GM08714 (cell line): Measurements from ENCODE around the gene CCL22.
"Not testable (repeated sequence)": the region's sequence is repeated elsewhere in the genome, so short reads cannot be mapped to it uniquely, and the experiment has no call there.

Experiments
- H3K4me3 ChIP-seq: fragments of 200-500 bp; sonication (Bioruptor generic); 2 replicates; pipeline ENCODE4 v1.5.1; 2014; ENCODE audit warnings: mild to moderate bottlenecking, low read length, inconsistent platforms
- ZNF274 ChIP-seq: IDR thresholded peaks from 2 replicates; pipeline ENCODE4 v1.6.1; 2012; ENCODE audit warnings: mild to moderate bottlenecking, low read depth, low read length

Gene CCL22

GRCh38 chr16:57388359-57389086, 29.9 kb downstream of the CCL22 start:
- TF ChIP-seq ZNF274 = no peak
- no peak overlapping the region for H3K4me3 ChIP-seq

- H3K4me3 ChIP-seq = no peak overlapping the region
- no peak for TF ChIP-seq ZNF274
These were observed 30.5 kb downstream of the CCL22 start for GRCh38 chr16:57389087-57389468.

GRCh38 chr16:57390636-57391295, 32.2 kb downstream of the CCL22 start:
- no peak for TF ChIP-seq ZNF274
- H3K4me3 ChIP-seq = no peak overlapping the region

DNA sequence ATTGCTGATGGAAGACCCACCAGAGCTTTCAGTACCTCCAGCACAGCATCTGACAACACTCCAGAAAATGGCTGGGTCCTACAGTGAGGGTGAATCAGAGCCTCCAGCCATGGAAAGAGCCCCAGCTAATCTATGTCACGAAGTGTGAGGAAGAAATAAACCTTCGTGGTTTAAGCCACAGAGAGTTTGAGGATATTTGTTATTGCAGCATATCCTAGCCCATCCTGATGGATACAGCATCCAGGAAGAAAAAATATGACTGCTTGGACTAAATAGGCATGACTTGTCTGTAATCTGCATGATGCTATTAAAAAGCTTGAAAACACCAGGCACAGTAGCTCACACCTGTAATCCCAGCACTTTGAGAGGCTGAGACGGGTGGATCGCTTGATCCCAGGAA, 32.7 kb downstream of the CCL22 start:
- no peak for TF ChIP-seq ZNF274
- no peak overlapping the region for H3K4me3 ChIP-seq

GRCh38 chr16:57391708-57392107, 33.1 kb downstream of the CCL22 start:
- TF ChIP-seq ZNF274 = no peak
- no peak overlapping the region for H3K4me3 ChIP-seq

DNA sequence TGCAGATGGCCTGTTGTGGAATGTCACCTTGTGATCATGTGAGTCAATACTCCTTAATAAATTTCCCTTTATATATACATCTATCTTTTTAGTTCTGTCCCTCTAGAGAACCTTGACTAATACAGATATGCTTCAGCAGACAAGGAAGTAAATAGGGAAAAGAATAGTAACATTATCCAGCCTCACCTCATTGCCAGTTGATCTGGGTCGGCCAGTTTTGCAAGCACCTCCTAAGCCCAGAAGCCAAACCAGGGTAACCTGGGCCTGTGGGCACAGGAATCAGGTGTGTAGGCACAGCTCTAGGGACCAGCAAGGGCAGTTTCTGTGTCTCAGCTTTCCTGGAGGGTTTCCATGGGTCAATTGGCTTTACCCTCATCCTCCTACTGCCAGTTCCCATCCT, 34.1 kb downstream of the CCL22 start:
- no peak for TF ChIP-seq ZNF274
- no peak overlapping the region for H3K4me3 ChIP-seq

DNA sequence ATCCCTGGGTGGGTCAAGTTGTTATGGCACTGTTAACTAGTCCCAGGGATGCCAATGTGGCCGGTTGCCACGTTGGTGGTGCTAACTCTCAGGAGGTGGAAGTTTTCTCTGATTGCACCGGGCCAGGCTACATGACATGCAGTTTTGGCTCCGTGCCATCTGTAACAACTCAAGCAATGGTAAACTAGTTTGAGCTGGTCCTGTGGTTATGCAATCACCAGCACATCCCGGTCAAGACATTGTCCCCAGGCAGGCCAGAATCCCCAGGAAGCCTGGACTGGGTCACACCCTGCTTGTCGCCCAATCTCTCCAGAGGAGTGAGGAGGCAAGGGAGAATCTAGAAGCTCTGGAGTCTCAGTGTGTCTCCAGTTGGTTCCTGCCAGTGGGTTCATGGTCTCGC, 35.9 kb downstream of the CCL22 start:
- no peak for TF ChIP-seq ZNF274
- H3K4me3 ChIP-seq = no peak overlapping the region

GRCh38 chr16:57395026-57395425, 36.4 kb downstream of the CCL22 start:
- no peak overlapping the region for H3K4me3 ChIP-seq
- no peak for TF ChIP-seq ZNF274

GRCh38 chr16:57396786-57397185, 38.2 kb downstream of the CCL22 start:
- no peak for TF ChIP-seq ZNF274

GRCh38 chr16:57397493-57397892, 38.9 kb downstream of the CCL22 start:
- not testable (repeated sequence) for H3K4me3 ChIP-seq

More at GRCh38 chr16:57396786-57397185, 38.2 kb downstream of the CCL22 start:
- no peak overlapping the region for H3K4me3 ChIP-seq

DNA sequence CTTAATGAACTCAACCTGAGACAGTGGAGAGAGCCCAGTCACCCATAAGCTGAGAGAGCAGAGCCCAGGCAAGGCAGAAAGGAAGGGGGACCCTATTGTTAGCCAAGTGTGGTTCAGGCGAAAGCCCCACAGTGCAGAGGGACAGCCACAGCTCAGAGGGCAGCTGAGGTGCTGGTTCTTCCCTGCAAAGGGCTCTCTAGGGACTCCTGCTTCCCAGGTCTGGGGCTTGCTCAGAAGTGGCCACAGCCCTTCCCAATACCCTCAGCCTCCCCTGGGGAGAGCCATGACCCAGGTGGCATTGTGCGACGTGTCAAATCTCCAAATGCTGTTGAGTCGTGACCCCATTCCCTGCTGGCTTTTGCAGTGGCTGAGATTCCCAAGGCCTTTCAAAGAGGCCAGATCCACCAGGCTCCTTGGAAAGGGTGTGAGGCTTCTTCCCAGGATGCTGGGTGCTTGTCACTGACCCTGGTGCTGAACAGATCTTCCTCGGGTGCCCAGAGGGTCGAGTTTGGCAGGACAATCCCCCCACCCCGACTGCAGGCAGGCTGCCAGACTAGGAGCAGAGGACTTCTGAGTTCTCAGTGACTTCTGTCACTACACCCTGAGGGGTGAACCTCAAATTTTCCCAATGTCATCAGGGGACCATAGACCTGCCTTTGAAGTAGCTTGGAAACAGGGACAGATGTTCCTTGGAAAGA, 43.5 kb downstream of the CCL22 start:
- H3K4me3 ChIP-seq = no peak overlapping the region
- TF ChIP-seq ZNF274 = no peak

GRCh38 chr16:57403965-57404817, 45.6 kb downstream of the CCL22 start, which contains the start of gene CCL17:
TSS of gene CCL17 (plus strand) at chr16:57404767. CDS start at chr16:57413933, 9,166 bp downstream.
- no peak for TF ChIP-seq ZNF274
- no peak within 1 kb of the TSS for H3K4me3 ChIP-seq

GRCh38 chr16:57405097-57405496, 46.5 kb downstream of the CCL22 start:
- no peak overlapping the region for H3K4me3 ChIP-seq
- no peak for TF ChIP-seq ZNF274

DNA sequence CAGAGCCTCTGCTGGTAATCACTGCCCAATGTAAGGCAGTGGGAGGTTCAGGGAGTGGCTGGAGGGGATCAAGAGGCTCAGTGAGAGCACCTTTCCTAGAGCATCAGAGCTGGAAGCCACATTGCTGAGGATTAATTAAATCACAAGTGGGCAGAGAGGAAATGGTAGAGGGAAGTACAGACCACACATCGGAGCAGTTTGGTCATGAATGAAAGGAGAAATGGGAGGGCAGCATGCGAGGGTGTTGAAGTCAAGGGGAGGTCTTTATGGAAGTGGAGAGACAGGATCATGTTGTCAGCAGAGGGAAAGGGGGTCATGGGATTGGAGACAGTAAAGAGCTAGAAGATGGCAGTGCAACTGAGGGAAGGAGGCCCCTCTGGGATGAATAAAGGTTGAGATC, 48.3 kb downstream of the CCL22 start:
- TF ChIP-seq ZNF274 = no peak
- H3K4me3 ChIP-seq = no peak overlapping the region
